AG09319 (cell line): ENCODE data around the gene STAT5A.
"Not testable (repeated sequence)": the region's sequence is repeated elsewhere in the genome, so short reads cannot be mapped to it uniquely, and the experiment has no call there.

Experiments used
- DNase-seq: peaks from one replicate; pipeline ENCODE4 v3.0.0-alpha.2; 2010; ENCODE audit warnings: low read depth; ENCODE audit errors: extremely low read depth
- TF ChIP-seq, protein P1 (sequence below): IDR thresholded peaks from 2 replicates; pipeline ENCODE4 v1.5.1; 2011; ENCODE audit warnings: low read depth, mild to moderate bottlenecking, inconsistent platforms, low read length, moderate library complexity

STAT5A gene

DNA sequence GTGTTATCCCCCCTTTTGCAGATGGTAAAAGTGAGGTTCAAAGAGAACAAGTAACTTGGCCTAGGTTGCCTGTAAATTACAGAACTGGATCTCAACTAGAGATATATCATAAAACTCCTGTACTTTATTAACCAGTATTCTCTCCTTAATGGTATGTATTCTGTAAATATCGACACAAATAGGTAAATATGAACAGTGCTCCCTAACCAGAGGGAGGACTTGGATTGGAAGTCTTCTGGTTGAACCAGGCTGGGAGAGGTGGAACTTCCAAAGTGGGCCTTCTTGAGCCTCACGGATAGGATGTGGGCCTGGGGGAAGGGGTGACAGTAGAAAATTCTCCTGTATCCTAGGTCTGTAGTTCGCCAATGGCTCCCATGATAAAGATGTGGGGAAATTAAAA is 7.7 kb downstream of the STAT5A start:
- DNase-seq: no peak
- TF ChIP-seq, protein P1, sequence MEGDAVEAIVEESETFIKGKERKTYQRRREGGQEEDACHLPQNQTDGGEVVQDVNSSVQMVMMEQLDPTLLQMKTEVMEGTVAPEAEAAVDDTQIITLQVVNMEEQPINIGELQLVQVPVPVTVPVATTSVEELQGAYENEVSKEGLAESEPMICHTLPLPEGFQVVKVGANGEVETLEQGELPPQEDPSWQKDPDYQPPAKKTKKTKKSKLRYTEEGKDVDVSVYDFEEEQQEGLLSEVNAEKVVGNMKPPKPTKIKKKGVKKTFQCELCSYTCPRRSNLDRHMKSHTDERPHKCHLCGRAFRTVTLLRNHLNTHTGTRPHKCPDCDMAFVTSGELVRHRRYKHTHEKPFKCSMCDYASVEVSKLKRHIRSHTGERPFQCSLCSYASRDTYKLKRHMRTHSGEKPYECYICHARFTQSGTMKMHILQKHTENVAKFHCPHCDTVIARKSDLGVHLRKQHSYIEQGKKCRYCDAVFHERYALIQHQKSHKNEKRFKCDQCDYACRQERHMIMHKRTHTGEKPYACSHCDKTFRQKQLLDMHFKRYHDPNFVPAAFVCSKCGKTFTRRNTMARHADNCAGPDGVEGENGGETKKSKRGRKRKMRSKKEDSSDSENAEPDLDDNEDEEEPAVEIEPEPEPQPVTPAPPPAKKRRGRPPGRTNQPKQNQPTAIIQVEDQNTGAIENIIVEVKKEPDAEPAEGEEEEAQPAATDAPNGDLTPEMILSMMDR: no peak

DNA sequence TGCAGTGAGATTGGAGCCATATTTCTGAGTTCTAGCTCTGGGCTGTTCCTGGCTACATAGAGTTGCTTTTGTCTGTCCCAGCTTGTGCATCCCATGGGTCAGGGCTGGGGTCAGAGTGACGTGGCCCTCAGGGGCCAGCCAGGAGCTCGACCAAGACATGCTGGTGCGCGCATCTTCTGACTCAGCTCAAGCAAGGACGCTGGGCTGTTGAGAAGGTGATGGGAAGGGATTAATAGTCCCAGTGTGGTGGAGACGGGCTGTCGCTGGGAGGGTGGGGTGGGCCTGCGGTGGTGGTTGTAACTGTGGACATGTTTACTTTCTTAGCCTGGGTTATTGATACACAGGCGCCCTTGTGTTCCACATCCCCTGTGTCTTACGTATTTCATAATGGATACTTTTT is 9.5 kb downstream of the STAT5A start:
- not testable (repeated sequence) for DNase-seq

DNA sequence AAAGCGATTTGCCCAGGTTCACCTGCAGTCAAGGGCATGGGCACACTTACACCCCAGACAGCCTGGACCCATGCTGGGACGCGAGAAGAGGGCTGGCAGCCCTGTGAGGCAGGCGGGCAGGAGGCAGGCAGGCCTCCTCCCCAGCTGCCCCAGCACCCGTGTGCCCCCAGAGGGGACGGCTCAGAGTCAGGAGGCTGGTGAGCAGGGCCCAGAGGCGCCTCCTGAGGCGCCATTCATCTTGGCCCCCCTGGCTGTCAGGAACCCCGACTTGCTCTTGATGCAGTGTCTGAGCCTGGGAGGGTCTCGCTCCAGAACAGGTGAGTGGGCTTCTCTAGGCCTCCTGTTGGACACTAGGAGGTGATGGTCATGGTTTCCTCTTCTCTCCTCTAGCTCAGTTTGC is 11.1 kb downstream of the STAT5A start:
- DNase-seq: not testable (repeated sequence)

DNA sequence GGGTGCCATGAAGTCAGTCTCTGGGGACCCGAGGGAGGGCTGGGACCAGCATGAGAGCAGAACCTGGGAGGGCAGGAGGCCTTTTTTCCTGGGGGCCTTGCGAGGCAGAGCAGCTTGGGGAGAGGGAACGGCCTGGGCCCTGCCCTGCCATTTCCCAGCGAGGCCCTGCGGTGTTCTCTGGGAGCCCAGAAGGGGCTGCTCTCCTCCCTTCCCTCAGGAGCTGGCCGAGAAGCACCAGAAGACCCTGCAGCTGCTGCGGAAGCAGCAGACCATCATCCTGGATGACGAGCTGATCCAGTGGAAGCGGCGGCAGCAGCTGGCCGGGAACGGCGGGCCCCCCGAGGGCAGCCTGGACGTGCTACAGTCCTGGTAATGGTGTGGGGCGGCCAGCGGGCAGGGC is 11.6 kb downstream of the STAT5A start:
- DNase-seq: not testable (repeated sequence)

DNA sequence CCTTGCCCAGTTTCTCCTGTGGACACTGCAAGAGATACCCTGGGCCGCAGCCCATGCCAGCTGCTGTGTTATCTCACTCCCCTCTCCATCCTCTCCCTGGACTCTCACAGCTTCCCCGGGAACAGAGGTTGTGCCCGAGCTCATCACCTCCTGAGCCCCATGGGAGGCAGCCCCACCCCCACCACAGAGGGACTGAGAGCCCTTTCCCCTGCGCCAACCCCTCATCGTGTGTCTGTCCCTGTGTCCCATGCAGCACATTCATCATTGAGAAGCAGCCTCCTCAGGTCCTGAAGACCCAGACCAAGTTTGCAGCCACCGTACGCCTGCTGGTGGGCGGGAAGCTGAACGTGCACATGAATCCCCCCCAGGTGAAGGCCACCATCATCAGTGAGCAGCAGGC is 12.7 kb downstream of the STAT5A start:
- TF ChIP-seq, protein P1: no peak
- no peak for DNase-seq

DNA sequence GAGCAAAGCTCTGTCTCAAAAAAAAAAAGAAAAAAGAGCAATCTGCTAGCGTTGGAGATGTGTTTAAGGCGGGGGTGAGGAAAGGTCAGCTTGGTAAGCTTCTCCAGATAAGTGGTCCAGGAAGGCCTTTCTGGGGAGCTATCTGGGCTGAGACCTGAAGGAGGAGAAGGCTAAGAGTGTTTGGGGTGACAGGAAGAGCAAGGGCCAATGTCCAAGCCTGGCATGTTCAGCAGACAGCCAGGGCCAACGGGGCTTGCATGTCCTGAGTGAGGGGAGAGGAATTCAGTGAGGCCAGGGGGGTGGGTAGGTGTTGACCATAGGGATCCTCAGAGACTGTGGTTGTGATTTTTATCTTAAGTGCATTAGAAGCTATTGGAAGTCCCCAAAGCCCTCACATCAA is 15.4 kb downstream of the STAT5A start:
- no peak for DNase-seq
- TF ChIP-seq, protein P1: no peak

DNA sequence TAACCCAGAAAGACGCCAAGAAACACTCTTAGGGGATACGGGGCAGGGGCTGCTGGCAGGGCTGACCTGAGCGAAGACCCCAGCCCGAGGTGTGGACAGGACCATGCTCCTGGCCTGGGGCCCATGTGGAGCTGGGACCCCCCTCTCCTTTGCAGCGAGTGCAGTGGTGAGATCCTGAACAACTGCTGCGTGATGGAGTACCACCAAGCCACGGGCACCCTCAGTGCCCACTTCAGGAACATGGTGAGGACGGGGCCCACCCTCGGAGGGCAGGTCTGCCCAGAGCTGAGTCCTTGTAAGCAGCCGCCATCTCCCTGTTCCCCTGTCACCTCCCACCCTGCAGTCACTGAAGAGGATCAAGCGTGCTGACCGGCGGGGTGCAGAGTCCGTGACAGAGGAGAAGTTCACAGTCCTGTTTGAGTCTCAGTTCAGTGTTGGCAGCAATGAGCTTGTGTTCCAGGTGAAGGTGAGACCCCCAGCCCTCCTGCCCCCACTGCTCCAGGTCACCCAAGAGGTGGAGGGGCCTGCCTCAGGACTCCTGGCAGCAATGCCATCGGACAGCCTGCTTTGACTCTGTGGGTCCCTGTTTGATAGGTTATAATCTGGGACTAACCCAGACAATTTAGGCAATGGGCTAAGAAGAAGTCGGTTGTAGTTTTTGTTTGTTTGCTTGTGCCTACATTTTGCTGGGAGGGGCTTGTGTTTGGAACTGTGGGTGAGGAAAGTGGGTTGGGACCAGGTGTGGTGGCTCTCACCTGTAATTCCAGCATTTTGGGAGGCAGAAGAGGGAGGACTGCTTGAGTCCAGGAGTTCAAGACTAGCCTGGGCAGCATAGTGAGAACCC is 16.1 kb downstream of the STAT5A start:
- TF ChIP-seq, protein P1: no peak
- DNase-seq: no peak

DNA sequence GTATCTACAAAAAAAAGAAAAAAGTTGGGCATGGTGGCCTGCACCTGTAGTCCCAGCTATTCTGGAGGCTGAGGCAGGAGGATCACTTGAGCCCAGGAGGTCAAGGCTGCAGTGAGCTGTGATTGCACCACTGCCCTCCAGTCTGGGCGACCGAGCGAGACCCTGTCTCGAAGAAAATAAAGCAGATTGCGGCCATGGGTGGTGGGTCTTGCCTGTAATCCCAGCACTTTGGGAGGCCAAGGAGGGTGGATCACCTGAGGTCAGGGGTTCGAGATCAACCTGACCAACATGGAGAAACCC is 16.7 kb downstream of the STAT5A start:
- DNase-seq: not testable (repeated sequence)

DNA sequence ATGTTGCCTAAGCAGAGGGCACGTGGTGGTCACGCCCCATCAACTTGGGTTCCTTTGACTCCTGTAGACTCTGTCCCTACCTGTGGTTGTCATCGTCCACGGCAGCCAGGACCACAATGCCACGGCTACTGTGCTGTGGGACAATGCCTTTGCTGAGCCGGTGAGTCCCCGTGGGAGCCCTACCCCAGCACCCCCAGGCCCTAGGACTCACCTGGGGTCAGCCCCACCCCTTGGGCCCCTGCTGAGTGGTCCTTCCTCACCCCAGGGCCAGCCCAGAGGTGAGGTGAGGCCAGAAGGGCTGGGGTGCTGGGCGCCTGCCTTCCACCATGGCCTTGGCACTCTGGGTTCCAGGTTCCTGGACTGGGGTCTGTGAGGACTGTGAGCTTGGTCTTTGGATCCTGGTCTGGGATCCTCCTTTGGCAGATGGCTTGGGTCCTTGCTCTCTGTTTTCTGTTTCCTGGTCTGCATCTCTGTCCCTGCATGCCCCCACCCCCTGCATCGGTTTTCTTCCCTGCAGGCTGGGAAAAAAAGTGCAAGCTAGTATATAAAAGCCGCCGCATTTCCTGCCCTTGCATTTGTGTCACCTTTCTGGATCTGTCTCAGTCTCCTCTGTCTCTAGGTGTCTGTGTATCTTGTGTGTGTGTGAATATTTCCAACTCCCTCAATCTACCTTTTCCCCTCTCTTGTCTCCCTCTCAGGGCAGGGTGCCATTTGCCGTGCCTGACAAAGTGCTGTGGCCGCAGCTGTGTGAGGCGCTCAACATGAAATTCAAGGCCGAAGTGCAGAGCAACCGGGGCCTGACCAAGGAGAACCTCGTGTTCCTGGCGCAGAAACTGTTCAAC is 17.5 kb downstream of the STAT5A start:
- TF ChIP-seq, protein P1: no peak

More for the DNA sequence above, 17.5 kb downstream of the STAT5A start:
- DNase-seq: no peak
